ENCODE data around the gene C3orf52. TPM values are rescaled to one million over a fixed set of nuclear protein-coding genes. Genes with fewer than 3 reads are reported as not detected.

The C3orf52 gene
- total and polyA plus RNA-seq, 2 experiments from 2014 or later = 8.1 to 16.6 TPM

- TF ChIP-seq REST (IDR thresholded peaks at IDR 0.05; ENCODE audit: unreplicated experiment) (no peak), POLR2AphosphoS5 (IDR thresholded peaks at IDR 0.05; ENCODE audit: low read depth) (no peak), CREB1 (CRISPR knock-in tag; IDR thresholded peaks at IDR 0.05; ENCODE audit: low read depth) (no peak), STAT1 (IDR thresholded peaks at IDR 0.05; ENCODE audit: unreplicated experiment) (no peak), EZH2 (IDR thresholded peaks at IDR 0.05; ENCODE audit: low read depth, unreplicated experiment) (no peak), ZNF331 (CRISPR knock-in tag; IDR thresholded peaks at IDR 0.05; ENCODE audit: low read depth) (no peak), ETS1 (IDR thresholded peaks at IDR 0.05) (no peak), ZNF114 (CRISPR knock-in tag; IDR thresholded peaks at IDR 0.05) (no peak)
These were observed 29.1 kb downstream of the C3orf52 start (continued) for GRCh38 chr3:112115161-112115739.

GRCh38 chr3:112115806-112116383, 29.7 kb downstream of the C3orf52 start:
- Mint-ChIP-seq H3K27ac (no peak overlapping the region), H3K4me1 (peaks cover 15% of the 10 kb centered on the region), H3K27me3 (ENCODE audit: insufficient read depth, low read depth, poor library complexity) (peaks cover 2% of the 10 kb centered on the region), H3K4me3 (no peak overlapping the region), H3K9me3 (no peaks in the 10 kb centered on the region; the same call in 2 of the 3 replicates), H3K36me3 (ENCODE audit: low read depth) (peaks cover 9% of the 10 kb centered on the region; the same call in 2 of the 3 replicates)
- H3F3A ChIP-seq (replicated peaks; ENCODE audit: low read depth) = 0 out of 2 replicates have a peak, but pooled peaks cover 4% of the 10 kb centered on the region
- H4K20me1 ChIP-seq (replicated peaks; ENCODE audit: insufficient read depth) = no peaks in the 10 kb centered on the region
- no peak for ATAC-seq
- H2AFZ ChIP-seq = no peak overlapping the region
- no peak overlapping the region for H3K4me2 ChIP-seq
- no peak overlapping the region for H3K4me3 ChIP-seq
- no peaks in the 10 kb centered on the region; the same call in 1 of the 2 replicates for H3K36me3 ChIP-seq (ENCODE audit: insufficient read depth)
- H3K27ac ChIP-seq (ENCODE audit: low read depth) = no peak overlapping the region; the same call in 1 of the 2 replicates
- no peaks in the 10 kb centered on the region for H3K9me2 ChIP-seq (ENCODE audit: insufficient read depth)
- H3K79me2 ChIP-seq (replicated peaks; ENCODE audit: insufficient read depth) = no peaks in the 10 kb centered on the region
- no peaks in the 10 kb centered on the region for H3K27me3 ChIP-seq (ENCODE audit: insufficient read depth)
- H3K4me1 ChIP-seq (ENCODE audit: insufficient read depth) = peaks cover 17% of the 10 kb centered on the region
- DNase-seq (ENCODE audit: low spot score) = no peak
- no peak for TF ChIP-seq ZNF331 (CRISPR knock-in tag; IDR thresholded peaks at IDR 0.05; ENCODE audit: low read depth)
- TF ChIP-seq EZH2phosphoT487 (IDR thresholded peaks at IDR 0.05; ENCODE audit: unreplicated experiment) = no peak
- no peak for TF ChIP-seq JUNB (IDR thresholded peaks at IDR 0.05; ENCODE audit: unreplicated experiment)
- TF ChIP-seq REST (IDR thresholded peaks at IDR 0.05; ENCODE audit: unreplicated experiment) = no peak
- TF ChIP-seq CREB1 (CRISPR knock-in tag; IDR thresholded peaks at IDR 0.05; ENCODE audit: low read depth) = no peak
- no peak for TF ChIP-seq CTCF (conservative IDR thresholded peaks at IDR 0.05; ENCODE audit: low read depth in 2 of 2)
- TF ChIP-seq POLR2AphosphoS5 (IDR thresholded peaks at IDR 0.05; ENCODE audit: low read depth) = no peak
- no peak for TF ChIP-seq EZH2 (IDR thresholded peaks at IDR 0.05; ENCODE audit: low read depth, unreplicated experiment)
- no peak for TF ChIP-seq STAT1 (IDR thresholded peaks at IDR 0.05; ENCODE audit: unreplicated experiment)
- TF ChIP-seq ETS1 (IDR thresholded peaks at IDR 0.05) = no peak
- no peak for TF ChIP-seq NANOG (IDR thresholded peaks at IDR 0.05; ENCODE audit: borderline replicate concordance)

Measured in GM23338 (cell line).